ENCODE data around the gene MARCHF7. TPM values are rescaled to one million over a fixed set of nuclear protein-coding genes. Genes with fewer than 3 reads are reported as not detected.
"Not testable (repeated sequence)": the region's sequence is repeated elsewhere in the genome, so short reads cannot be mapped to it uniquely, and the experiment has no call there.

The MARCHF7 gene
- total RNA-seq, 4 donors from 2014 or later, result 86.6 to 129 (median 108) TPM

GRCh38 chr2:159716857-159717256, 4.6 kb downstream of the MARCHF7 start:
- Histone ChIP-seq H3K4me3 (no peak overlapping the region), H3K36me3 (peaks cover 0 to 39% of the 10 kb centered on the region in 2 donors)

GRCh38 chr2:159720676-159721075, 8.4 kb downstream of the MARCHF7 start:
- ATAC-seq, result no peak
- 85% methylated on average over 10 of the region's 10 CpGs; no CpG with 5 or more reads in 1 of the 2 donors for WGBS, 2 donors (ENCODE audit: low coverage in 1 of 2)
- H3K4me1 ChIP-seq, result peaks cover 7 to 86% (median 10%) of the 10 kb centered on the region in 3 donors

More at GRCh38 chr2:159716857-159717256, 4.6 kb downstream of the MARCHF7 start:
- no peak for TF ChIP-seq EP300 (IDR thresholded peaks at IDR 0.05)
- TF ChIP-seq POLR2AphosphoS5 (IDR thresholded peaks at IDR 0.05), result no peak
- H3K4me1 ChIP-seq, result peaks cover 7 to 86% (median 14%) of the 10 kb centered on the region in 3 donors
- WGBS, 2 donors (ENCODE audit: low coverage in 1 of 2), result 92 to 93% methylated on average over 1 to 2 of the region's 2 CpGs
- no peak for ATAC-seq
- H3K27ac ChIP-seq, result no peak overlapping the region
- no peaks in the 10 kb centered on the region for H3K9me3 ChIP-seq
- H3K27me3 ChIP-seq, result no peaks in the 10 kb centered on the region

GRCh38 chr2:159722580-159722979, 10.3 kb downstream of the MARCHF7 start:
- Histone ChIP-seq H3K27me3 (no peaks in the 10 kb centered on the region), H3K36me3 (peaks cover 0 to 27% of the 10 kb centered on the region in 2 donors), H3K4me1 (peaks cover 7 to 69% (median 10%) of the 10 kb centered on the region in 3 donors), H3K27ac (no peak overlapping the region), H3K9me3 (no peaks in the 10 kb centered on the region), H3K4me3 (no peak overlapping the region)
- 89 to 91% methylated on average over 2 of the region's 2 CpGs for WGBS, 2 donors (ENCODE audit: low coverage in 1 of 2)
- no peak for ATAC-seq
- TF ChIP-seq POLR2A (IDR thresholded peaks at IDR 0.05) (no peak), POLR2AphosphoS5 (IDR thresholded peaks at IDR 0.05) (no peak), EP300 (IDR thresholded peaks at IDR 0.05) (no peak), CTCF (IDR thresholded peaks at IDR 0.05) (no peak)

More at GRCh38 chr2:159720676-159721075, 8.4 kb downstream of the MARCHF7 start:
- H3K36me3 ChIP-seq, result peaks cover 0 to 34% of the 10 kb centered on the region in 2 donors
- no peaks in the 10 kb centered on the region for H3K9me3 ChIP-seq
- no peak overlapping the region for H3K27ac ChIP-seq
- TF ChIP-seq CTCF (IDR thresholded peaks at IDR 0.05) (no peak), EP300 (IDR thresholded peaks at IDR 0.05) (no peak), POLR2AphosphoS5 (IDR thresholded peaks at IDR 0.05) (no peak), POLR2A (IDR thresholded peaks at IDR 0.05) (no peak)
- H3K27me3 ChIP-seq, result no peaks in the 10 kb centered on the region
- no peak overlapping the region for H3K4me3 ChIP-seq

- not testable (repeated sequence) for H3K27me3 ChIP-seq, H3K9me3 ChIP-seq, H3K27ac ChIP-seq, ATAC-seq, H3K4me3 ChIP-seq
- H3K36me3 ChIP-seq, result peaks cover 0 to 23% of the 10 kb centered on the region in 2 donors
- WGBS, 2 donors (ENCODE audit: low coverage in 1 of 2), result 96 to 100% methylated on average over 2 to 3 of the region's 6 CpGs
- peaks cover 0 to 66% (median 4%) of the 10 kb centered on the region in 3 donors for H3K4me1 ChIP-seq
Measured at GRCh38 chr2:159724795-159725572, 12.7 kb downstream of the MARCHF7 start.

GRCh38 chr2:159725713-159726112, 13.4 kb downstream of the MARCHF7 start:
- TF ChIP-seq EP300 (IDR thresholded peaks at IDR 0.05), result no peak
- no peak for TF ChIP-seq CTCF (IDR thresholded peaks at IDR 0.05)
- TF ChIP-seq POLR2AphosphoS5 (IDR thresholded peaks at IDR 0.05), result no peak
- TF ChIP-seq POLR2A (IDR thresholded peaks at IDR 0.05), result no peak
- H3K36me3 ChIP-seq, result peaks cover 0 to 23% of the 10 kb centered on the region in 2 donors
- H3K27me3 ChIP-seq, result no peaks in the 10 kb centered on the region
- no peak overlapping the region for H3K27ac ChIP-seq
- no peak for ATAC-seq
- no peaks in the 10 kb centered on the region for H3K9me3 ChIP-seq
- peaks cover 0 to 59% (median 4%) of the 10 kb centered on the region in 3 donors for H3K4me1 ChIP-seq
- no peak overlapping the region for H3K4me3 ChIP-seq
- 86 to 98% methylated on average over 3 of the region's 3 CpGs for WGBS, 2 donors (ENCODE audit: low coverage in 1 of 2)

- no peaks in the 10 kb centered on the region for H3K27me3 ChIP-seq
- 78 to 88% methylated on average over 3 of the region's 3 CpGs for WGBS, 2 donors (ENCODE audit: low coverage in 1 of 2)
- peaks cover 0 to 50% of the 10 kb centered on the region in 2 donors for H3K36me3 ChIP-seq
- H3K4me1 ChIP-seq, result peaks cover 0 to 34% (median 0%) of the 10 kb centered on the region in 3 donors
- ATAC-seq, result no peak
- no peak overlapping the region for H3K27ac ChIP-seq
- H3K4me3 ChIP-seq, result no peak overlapping the region
- H3K9me3 ChIP-seq, result no peaks in the 10 kb centered on the region
- TF ChIP-seq CTCF (IDR thresholded peaks at IDR 0.05) (no peak), POLR2AphosphoS5 (IDR thresholded peaks at IDR 0.05) (no peak), POLR2A (IDR thresholded peaks at IDR 0.05) (no peak), EP300 (IDR thresholded peaks at IDR 0.05) (no peak)
Measured at GRCh38 chr2:159728629-159729028, 16.3 kb downstream of the MARCHF7 start.
